C4-2B (cell line): ENCODE data around the gene TBC1D22A.

Experiments
- H3K27ac ChIP-seq: fragments of 450-650 bp; 2 replicates; pipeline ENCODE4 v1.5.1; 2017
- CTCF ChIP-seq: fragments of 450-650 bp; conservative IDR thresholded peaks from 2 replicates; pipeline ENCODE4 v1.5.1; 2017; ENCODE audit warnings: mild to moderate bottlenecking
- ZFX ChIP-seq: fragments of 450-650 bp; IDR thresholded peaks from 2 replicates; pipeline ENCODE4 v1.6.1; 2017

Gene TBC1D22A

DNA sequence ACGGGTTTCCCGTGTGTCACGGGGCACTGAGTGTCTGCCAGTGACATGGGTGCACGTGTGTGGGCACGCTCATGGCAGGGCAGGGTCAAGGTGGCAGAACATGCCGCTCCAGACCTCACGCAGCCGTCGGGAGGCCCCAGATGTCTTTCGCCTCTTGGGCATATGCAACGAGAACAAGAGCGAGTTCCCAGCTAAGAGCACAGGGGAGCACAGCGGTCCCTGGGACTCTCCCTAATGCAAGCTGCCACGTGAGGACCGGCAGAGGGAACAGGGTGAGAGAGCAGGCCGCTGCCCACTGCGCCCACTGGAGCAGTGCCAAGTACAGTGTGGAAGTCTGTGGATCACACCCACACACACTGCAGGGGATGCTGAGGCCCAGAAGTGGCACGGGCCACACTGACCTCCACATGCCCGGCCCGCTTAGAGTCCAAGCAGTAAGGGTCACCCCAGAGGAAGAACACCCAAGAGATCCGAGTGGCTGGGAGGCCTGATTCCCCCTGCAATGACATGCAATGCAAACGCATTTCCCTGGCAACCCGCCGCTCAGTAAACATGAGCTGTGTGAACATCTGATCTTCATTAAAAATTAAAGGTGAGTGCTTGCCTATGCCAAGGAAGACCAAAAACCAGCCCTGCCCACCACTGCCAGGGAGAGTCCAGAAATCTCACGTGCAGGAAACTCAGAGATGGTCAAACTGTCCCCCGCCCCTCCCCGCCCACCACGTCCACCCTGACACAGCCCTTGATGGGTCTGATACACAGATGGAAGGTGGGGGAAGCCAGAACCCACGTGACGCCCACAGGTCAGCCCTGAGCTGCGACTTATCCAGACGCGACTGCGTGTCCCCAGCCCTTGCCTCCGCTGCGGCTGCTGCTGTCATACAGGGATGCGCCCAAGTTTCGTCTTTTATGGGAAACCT is 36.1 kb upstream of the TBC1D22A start:
- no peak overlapping the region for H3K27ac ChIP-seq
- no peak for TF ChIP-seq ZFX
- no peak for TF ChIP-seq CTCF

GRCh38 chr22:46726986-46727317 is 35.5 kb upstream of the TBC1D22A start:
- no peak overlapping the region for H3K27ac ChIP-seq
- TF ChIP-seq ZFX (no peak), CTCF (no peak)

DNA sequence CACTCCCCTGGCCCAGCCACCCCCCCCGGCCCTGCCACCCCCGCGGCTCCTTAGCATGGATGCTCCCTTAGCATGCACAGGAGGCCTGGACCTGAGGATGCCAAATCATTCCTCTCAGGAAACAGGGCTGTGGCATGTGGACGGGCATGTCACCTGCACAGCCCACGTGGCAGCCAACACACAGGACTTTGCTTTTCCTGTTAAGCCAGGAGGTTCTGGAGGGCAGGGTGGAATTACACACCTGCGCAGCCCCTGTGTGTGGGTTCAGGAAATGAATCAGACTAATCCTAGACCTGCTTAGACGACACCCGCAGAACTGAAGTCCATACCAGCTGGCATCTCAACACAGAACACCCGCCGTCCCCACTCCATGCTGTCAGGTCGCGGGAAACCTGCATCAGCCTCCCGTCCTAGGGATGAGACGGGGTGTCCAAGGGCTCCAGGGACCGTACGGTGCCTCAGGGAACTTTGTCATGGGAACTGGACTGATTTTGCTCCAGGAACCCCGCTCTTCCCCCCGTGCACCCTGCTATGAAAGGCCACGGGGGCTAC is 34.6 kb upstream of the TBC1D22A start:
- H3K27ac ChIP-seq = no peak overlapping the region
- TF ChIP-seq CTCF (no peak), ZFX (no peak)

- no peak overlapping the region for H3K27ac ChIP-seq
- TF ChIP-seq CTCF (no peak), ZFX (no peak)
Measured at GRCh38 chr22:46728470-46728869, 34.0 kb upstream of the TBC1D22A start.

DNA sequence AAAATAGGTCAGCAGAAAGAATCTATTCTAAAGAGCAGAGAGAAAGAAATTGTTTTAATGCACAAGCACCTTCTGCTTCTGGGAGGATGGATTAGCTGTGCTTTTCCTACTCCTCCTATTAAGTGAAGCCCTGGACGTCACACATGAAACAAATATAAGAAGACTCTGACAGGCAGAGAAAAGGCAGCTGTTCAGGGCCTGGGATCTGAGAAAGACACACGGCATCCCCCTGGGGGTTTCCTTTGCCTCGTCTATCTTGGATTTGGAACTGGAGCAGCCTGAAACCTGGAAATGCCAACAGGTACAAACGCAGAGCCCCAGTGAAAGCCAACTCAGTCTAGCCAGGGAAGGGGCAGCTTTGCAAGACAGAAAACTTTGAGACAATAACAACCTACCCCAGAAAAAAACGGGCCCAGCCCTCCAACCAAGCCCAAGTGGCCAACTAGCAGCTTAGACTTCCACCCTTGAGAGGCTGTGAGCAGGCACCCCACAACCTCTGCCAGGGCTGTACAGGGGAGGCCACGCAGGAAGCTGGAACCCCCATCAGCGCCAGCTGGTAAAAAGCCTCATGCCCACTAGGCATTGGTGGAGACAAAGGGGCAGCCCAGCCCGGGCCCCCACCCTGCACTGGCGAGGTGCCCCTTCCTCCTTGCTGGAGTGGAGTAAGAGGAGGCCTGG is 31.7 kb upstream of the TBC1D22A start:
- TF ChIP-seq CTCF (no peak), ZFX (no peak)
- no peak overlapping the region for H3K27ac ChIP-seq

DNA sequence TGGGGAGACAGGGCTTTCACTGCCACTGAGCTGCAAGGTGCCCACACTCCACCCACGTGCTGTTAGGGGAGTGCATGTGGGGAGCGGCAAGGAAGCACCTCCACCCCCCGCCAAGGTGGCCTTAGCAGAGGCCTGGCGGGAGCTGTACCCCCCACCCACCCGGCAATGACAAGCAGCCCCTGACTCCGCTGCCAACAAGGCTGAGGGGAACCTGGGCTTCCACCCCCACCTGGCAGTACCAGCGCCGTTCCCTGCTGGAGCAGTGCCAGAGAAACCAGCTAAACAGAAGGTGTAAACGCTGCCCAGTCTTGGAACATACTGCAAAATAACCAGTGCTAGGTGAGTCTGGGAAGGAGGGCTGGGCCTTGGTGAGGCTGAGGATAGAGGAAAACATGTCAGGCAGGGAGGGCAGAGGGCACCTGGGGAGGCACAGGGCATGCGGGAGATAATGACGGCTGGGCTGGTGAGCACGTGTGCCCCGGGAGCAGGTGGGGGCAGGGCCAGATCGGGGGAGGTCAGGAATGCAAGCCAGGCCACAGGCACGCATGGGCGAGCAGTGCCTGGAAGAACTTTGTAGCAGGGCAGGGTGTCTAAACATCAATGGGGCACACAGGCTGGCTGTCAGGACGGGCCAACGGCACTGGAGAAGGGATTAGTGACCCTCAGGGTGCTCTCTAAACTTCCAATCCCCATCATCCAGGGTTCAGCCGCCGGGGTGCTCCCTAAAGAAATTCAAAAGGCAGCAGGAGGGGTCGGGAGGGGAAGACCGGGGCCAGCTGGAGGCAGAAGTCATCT is 31.0 kb upstream of the TBC1D22A start:
- no peak overlapping the region for H3K27ac ChIP-seq
- no peak for TF ChIP-seq CTCF
- no peak for TF ChIP-seq ZFX

DNA sequence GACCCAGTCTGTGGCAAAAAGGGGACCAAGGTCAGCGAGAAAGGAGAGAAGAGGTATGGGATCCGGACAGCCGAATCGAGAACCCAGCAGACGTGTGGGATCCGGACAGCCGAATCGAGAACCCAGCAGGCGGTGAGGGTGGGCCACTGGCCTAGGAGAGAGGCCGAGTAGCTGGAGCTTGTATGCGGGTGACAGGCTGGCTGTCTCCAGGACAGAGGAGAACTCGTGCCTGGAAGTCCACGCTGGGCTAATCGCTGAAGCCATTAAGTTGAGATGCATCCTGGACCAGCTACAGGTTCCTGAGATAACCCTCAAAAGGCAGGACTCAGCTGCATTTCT is 30.4 kb upstream of the TBC1D22A start:
- no peak for TF ChIP-seq CTCF
- TF ChIP-seq ZFX = no peak
- no peak overlapping the region for H3K27ac ChIP-seq
